ENCODE measurements around the gene LAMB1.

LAMB1 gene

DNA sequence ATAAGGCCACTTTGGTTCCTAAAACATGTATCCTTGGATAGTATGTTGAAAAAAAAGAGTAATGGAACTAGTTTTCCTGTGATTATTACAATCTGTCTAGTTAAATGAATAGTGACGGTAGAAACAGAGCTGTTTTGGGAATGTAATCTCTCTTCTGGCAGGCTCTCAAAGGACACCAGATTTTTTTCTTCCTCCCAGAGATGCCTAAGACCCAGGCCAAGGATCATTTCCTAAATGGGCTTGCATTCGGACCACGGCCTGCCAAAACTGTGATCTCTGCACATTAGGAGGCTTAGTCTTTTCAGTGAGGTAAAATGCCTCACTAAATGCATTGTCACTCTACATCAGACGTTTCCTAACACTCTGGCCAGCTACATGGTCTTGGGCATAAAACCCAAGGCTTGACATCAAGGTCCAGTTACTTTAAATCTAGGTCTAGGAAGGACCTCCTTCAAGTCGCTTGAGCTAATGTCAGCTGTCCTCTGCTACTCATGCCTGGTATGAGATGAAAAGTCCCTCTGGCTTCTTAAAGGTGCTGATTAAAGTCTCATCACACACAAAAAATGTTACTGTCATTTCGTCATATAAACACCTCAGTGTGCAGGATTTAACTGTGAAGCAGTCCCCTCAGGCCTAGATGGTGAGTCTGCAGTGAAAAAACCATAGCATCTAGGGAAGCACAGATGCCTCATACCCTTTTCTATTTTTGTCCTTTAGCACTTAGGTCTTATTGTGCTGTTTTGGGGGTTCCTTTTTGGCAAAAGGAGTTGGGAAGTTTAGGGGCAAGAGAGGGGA lies 64.3 kb downstream of the LAMB1 start:
- no peak overlapping the region for H3K4me3 ChIP-seq (ENCODE audit: low read depth, low read length)
- TF ChIP-seq, protein P1, sequence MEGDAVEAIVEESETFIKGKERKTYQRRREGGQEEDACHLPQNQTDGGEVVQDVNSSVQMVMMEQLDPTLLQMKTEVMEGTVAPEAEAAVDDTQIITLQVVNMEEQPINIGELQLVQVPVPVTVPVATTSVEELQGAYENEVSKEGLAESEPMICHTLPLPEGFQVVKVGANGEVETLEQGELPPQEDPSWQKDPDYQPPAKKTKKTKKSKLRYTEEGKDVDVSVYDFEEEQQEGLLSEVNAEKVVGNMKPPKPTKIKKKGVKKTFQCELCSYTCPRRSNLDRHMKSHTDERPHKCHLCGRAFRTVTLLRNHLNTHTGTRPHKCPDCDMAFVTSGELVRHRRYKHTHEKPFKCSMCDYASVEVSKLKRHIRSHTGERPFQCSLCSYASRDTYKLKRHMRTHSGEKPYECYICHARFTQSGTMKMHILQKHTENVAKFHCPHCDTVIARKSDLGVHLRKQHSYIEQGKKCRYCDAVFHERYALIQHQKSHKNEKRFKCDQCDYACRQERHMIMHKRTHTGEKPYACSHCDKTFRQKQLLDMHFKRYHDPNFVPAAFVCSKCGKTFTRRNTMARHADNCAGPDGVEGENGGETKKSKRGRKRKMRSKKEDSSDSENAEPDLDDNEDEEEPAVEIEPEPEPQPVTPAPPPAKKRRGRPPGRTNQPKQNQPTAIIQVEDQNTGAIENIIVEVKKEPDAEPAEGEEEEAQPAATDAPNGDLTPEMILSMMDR (IDR thresholded peaks at IDR 0.05; ENCODE audit: low read depth, low read length) = no peak

DNA sequence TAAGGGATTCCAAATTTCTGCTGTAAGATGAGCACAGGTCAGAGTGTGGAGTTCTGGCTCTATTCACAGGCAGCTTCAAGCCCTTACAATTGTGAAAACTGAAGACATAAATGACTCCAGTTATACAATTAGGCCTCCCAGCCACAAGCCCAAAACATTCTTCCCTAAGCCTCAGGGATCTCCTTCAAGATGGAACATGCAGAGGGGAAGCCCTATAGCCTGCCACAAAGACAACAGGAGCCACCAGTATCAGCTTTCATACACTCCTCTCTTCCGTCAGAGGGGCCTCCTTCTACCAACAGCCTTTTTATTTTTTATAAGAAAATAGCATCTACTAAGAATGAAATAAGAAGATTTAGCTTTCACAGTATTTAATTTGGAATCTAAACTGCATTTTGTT lies 65.4 kb downstream of the LAMB1 start:
- no peak overlapping the region for H3K4me3 ChIP-seq (ENCODE audit: low read depth, low read length)
- TF ChIP-seq, protein P1 (IDR thresholded peaks at IDR 0.05; ENCODE audit: low read depth, low read length) = no peak

DNA sequence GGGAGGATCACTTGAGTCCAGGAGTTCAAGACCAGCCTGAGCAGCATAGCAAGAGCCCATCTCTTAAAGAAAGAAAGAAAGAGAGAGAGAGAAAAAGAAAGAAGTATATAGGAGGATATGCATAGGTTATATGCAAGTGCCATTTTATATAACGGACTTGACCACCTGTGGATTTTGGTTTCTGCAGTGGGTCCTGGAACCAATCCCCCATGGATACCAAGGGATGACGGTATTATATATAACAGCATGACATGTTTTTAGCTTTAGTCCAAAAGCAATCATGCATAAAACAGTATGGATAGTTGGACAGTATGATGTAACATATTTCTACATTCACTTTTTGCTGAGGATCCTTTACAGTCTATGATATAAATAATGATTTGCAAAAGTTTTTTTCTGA lies 66.6 kb downstream of the LAMB1 start:
- TF ChIP-seq, protein P1 (IDR thresholded peaks at IDR 0.05; ENCODE audit: low read depth, low read length) = no peak
- H3K4me3 ChIP-seq (ENCODE audit: low read depth, low read length) = no peak overlapping the region

DNA sequence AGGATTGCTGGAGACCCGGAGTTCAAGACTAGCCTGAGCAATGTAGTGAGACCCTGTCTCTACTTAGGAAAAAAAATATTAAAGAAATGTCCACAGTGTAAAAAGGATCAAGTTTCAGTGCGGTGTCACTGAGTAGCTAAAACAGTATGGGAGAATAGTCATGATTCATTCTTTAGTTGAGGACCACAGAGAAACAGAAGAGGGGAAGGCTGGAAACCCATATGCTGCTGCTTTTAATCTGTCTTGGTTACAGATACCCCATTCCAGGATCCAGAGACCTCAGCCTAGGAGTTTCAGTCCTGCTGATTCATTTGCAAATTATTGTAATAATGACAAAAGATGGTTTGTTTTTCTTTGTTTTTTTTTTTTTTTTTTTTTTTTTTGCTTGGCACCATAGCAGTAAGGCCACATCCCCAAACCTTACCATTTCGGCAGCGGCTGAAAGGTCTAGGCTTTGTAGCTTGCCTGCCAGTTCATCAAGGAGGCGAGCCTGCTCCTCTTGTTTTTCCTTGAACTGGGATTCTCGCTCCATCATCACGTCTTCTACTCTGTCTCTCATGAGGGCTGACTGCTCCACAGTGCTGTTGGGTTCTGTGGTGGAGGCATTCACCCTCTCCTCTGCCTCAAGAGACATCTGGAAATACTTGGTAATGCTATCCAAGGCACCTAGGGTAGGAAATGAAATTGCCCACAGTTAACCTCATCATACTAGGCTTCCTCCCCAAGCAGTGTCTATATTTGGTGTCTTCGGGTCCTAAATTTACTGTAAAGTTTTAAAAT lies 67.8 kb downstream of the LAMB1 start:
- no peak overlapping the region for H3K4me3 ChIP-seq (ENCODE audit: low read depth, low read length)

DNA sequence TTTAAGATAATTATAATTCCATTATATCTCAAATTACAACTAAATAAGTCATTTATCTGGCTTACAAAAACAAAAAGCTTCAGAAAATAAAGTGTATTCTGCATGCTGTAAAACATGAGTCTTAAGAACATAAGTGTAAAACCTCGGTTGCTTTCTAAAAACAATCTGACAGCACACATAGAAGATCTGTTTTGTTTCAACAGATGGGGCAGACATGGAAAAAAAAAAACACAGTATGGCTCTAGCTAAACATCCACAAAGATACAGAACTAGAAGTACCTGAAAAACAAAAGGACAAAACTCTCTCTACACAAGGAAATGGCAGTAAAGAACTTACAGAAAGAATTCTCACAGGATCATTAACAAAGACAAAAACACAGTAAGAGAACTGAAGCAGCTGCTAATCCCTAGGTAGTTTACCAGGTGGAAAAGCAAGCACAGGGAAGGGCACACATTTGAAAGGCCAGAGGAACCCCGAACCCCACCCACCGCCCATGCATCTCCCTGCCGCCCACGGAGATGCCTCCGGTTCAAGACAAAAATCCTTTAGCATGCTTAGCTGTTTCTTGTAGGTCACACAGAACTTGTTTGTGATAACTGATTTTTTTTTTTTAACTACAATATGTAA lies 69.5 kb downstream of the LAMB1 start:
- no peak overlapping the region for H3K4me3 ChIP-seq (ENCODE audit: low read depth, low read length)
- TF ChIP-seq, protein P1 (IDR thresholded peaks at IDR 0.05; ENCODE audit: low read depth, low read length) = no peak

More for the DNA sequence above, 67.8 kb downstream of the LAMB1 start:
- TF ChIP-seq, protein P1 (IDR thresholded peaks at IDR 0.05; ENCODE audit: low read depth, low read length) = no peak

DNA sequence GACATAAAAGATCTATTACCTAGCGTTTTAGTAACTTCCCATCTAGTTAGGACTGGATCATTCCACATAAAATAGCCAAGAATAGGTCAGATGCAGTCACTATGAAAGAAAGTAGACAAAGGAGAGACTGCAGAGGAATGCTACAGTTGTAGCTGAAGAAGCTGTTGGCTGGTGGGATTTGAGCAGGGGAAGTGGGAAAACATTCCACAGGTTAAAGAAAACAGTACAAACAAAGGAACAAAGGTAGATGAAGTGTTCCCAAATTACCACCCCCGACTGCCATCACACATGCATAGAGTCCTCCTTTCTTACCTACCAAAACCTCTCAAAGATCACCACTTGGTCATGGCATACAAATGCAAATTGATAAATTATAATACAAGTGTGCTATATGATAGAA lies 70.2 kb downstream of the LAMB1 start:
- TF ChIP-seq, protein P1 (IDR thresholded peaks at IDR 0.05; ENCODE audit: low read depth, low read length) = no peak
- H3K4me3 ChIP-seq (ENCODE audit: low read depth, low read length) = no peak overlapping the region

Data from WI38 (cell line).